Osteoblast (primary cell): ENCODE measurements around the gene TTC7B. TPM values are rescaled to one million over a fixed set of nuclear protein-coding genes. Genes with fewer than 3 reads are reported as not detected.
A peak's percentile ranks its signal among the peaks of the same experiment; 100 is the strongest.

Experiments used
- DNase-seq: peaks from one replicate; pipeline ENCODE4 v3.0.0; 2011; ENCODE audit warnings: low spot score, mixed read lengths; ENCODE audit not compliant: insufficient read length; ENCODE audit errors: missing footprints
- H2AFZ ChIP-seq: 2 replicates; pipeline ENCODE4 v1.6.0; 2011; ENCODE audit warnings: mild to moderate bottlenecking, low read length
- H3K27ac ChIP-seq: 2 replicates; pipeline ENCODE4 v1.5.1; 2011; ENCODE audit warnings: mild to moderate bottlenecking, low read depth, low read length, moderate library complexity
- H3K27me3 ChIP-seq: 2 replicates; pipeline ENCODE4 v1.6.0; 2012; ENCODE audit warnings: mild to moderate bottlenecking, control low read depth, inconsistent platforms, low read length, moderate library complexity; ENCODE audit not compliant: insufficient read depth
- H3K36me3 ChIP-seq: 2 replicates; pipeline ENCODE4 v1.5.1; 2011; ENCODE audit warnings: mild to moderate bottlenecking, low read length, control low read depth, moderate library complexity; ENCODE audit not compliant: insufficient read depth
- H3K4me1 ChIP-seq: 2 replicates; pipeline ENCODE4 v1.5.1; 2011; ENCODE audit warnings: mild to moderate bottlenecking, low read length, control low read depth, moderate library complexity; ENCODE audit not compliant: insufficient read depth
- H3K4me2 ChIP-seq: 2 replicates; pipeline ENCODE4 v1.6.0; 2011; ENCODE audit warnings: mild to moderate bottlenecking, low read length; ENCODE audit not compliant: insufficient read depth
- H3K4me3 ChIP-seq: fragments of 200-600 bp; sonication (generic); 3 replicates; pipeline ENCODE4 v1.5.1; 2012; ENCODE audit warnings: mild to moderate bottlenecking, low read length, inconsistent platforms; ENCODE audit not compliant: insufficient read depth
- H3K79me2 ChIP-seq: 2 replicates; pipeline ENCODE4 v1.6.0; 2012; ENCODE audit warnings: mild to moderate bottlenecking, low read length, control low read depth, inconsistent platforms; ENCODE audit not compliant: insufficient read depth
- H3K9me3 ChIP-seq: 2 replicates; pipeline ENCODE4 v1.5.1; 2011; ENCODE audit warnings: low read depth, low read length, control low read depth
- H4K20me1 ChIP-seq: 2 replicates; pipeline ENCODE4 v1.6.0; 2012; ENCODE audit warnings: mild to moderate bottlenecking, low read length, control low read depth; ENCODE audit not compliant: insufficient read depth
- CTCF ChIP-seq: IDR thresholded peaks from 2 replicates; pipeline ENCODE4 v1.5.1; 2011; ENCODE audit warnings: mild to moderate bottlenecking, low read depth, low read length, moderate library complexity; ENCODE audit errors: extremely low read depth
- total RNA-seq: library from RNA; depleted of rRNA; stranded (reverse); fragments of >200 nt; gene quantifications from 2 replicates; pipeline ENCODE4 v1.2.3, GENCODE V29; 2012

Gene TTC7B
- total RNA-seq, 1 donor: 14.5 TPM

GRCh38 chr14:90663140-90663539, 153.1 kb downstream of the TTC7B start:
- H3K9me3 ChIP-seq: no peaks in the 10 kb centered on the region
- no peak overlapping the region for H3K4me3 ChIP-seq
- H3K79me2 ChIP-seq: no peaks in the 10 kb centered on the region
- no peak overlapping the region for H2AFZ ChIP-seq
- DNase-seq: no peak
- H3K4me2 ChIP-seq: no peak overlapping the region
- no peaks in the 10 kb centered on the region for H3K36me3 ChIP-seq
- H3K27me3 ChIP-seq: no peaks in the 10 kb centered on the region
- no peak for TF ChIP-seq CTCF
- H4K20me1 ChIP-seq: no peaks in the 10 kb centered on the region
- no peak overlapping the region for H3K27ac ChIP-seq
- H3K4me1 ChIP-seq: peaks cover 3% of the 10 kb centered on the region

DNA sequence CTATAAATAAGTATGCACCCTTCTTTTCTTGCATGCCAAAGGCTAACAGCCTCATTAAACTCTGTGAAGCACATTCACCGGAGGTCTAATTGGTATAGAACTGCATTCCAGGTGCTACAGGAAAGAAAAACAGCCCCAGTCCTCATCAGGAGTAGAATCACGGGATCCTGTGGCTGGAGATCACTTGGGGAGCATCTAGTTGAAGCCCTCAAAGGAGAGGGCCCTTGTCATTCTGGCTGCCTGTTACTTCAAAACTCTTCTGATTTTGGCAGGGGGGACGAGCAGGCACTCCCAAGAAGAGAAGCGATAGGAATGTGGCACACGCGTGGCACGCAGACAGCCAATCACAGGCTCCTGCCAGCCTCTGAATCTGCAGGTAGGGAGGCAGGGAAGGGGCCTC, 154.4 kb downstream of the TTC7B start:
- no peaks in the 10 kb centered on the region for H3K9me3 ChIP-seq
- H2AFZ ChIP-seq: no peak overlapping the region
- no peak overlapping the region for H3K4me2 ChIP-seq
- H3K27ac ChIP-seq: no peak overlapping the region
- peaks cover 3% of the 10 kb centered on the region for H3K4me1 ChIP-seq
- H3K4me3 ChIP-seq: no peak overlapping the region
- no peak for DNase-seq
- no peaks in the 10 kb centered on the region for H4K20me1 ChIP-seq
- H3K27me3 ChIP-seq: no peaks in the 10 kb centered on the region
- no peaks in the 10 kb centered on the region for H3K36me3 ChIP-seq
- no peaks in the 10 kb centered on the region for H3K79me2 ChIP-seq
- no peak for TF ChIP-seq CTCF

DNA sequence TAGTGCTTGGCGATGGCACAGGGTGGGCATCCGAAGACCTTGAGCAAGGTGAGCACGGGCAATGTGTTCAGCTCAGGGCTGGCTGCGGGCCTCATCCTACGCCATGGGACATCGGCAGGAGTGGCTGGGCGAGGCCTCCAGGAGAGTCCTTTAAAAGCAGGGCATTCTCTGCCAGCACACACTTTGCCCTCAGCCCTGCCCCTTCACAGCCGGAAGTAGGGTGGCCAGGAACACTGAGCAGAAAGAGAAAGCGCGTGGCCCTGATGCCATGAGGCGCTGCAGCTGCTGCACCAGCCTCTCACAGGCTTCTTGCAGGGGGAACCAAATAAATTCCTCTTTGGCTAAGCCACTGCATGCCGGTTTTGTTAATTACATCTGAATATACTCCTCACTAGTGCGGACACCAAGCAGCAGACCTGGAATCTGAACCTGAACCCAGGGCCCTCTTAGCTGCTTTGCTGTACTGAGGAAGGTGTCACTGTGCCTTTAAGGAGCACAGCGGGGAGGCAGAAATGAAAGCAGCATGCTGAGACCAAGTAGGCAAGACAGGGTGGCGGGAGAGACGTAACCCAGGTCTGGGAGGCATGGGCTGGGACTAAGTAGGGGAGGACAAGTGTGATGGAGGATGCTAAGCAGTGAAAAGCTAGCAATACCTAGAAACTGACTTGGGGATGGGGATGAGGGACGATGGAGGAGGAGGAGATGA, 155.2 kb downstream of the TTC7B start:
- no peaks in the 10 kb centered on the region for H4K20me1 ChIP-seq
- H2AFZ ChIP-seq: no peak overlapping the region
- H3K36me3 ChIP-seq: no peaks in the 10 kb centered on the region
- no peak for DNase-seq
- TF ChIP-seq CTCF: no peak
- no peaks in the 10 kb centered on the region for H3K79me2 ChIP-seq
- H3K27me3 ChIP-seq: no peaks in the 10 kb centered on the region
- H3K4me1 ChIP-seq: peaks cover 3% of the 10 kb centered on the region
- H3K4me2 ChIP-seq: no peak overlapping the region
- H3K27ac ChIP-seq: no peak overlapping the region
- no peak overlapping the region for H3K4me3 ChIP-seq
- no peaks in the 10 kb centered on the region for H3K9me3 ChIP-seq

GRCh38 chr14:90659156-90659555, 157.1 kb downstream of the TTC7B start:
- no peak for TF ChIP-seq CTCF
- no peaks in the 10 kb centered on the region for H3K27me3 ChIP-seq
- H3K27ac ChIP-seq: no peak overlapping the region
- no peak overlapping the region for H3K4me3 ChIP-seq
- no peak for DNase-seq
- no peaks in the 10 kb centered on the region for H3K36me3 ChIP-seq
- peak overlapping the region; percentile 20 for H3K4me2 ChIP-seq
- H4K20me1 ChIP-seq: no peaks in the 10 kb centered on the region
- peaks cover 11% of the 10 kb centered on the region for H3K4me1 ChIP-seq
- H3K79me2 ChIP-seq: no peaks in the 10 kb centered on the region
- H2AFZ ChIP-seq: no peak overlapping the region
- no peaks in the 10 kb centered on the region for H3K9me3 ChIP-seq
